Panc1 (cell line): Measurements from ENCODE around the gene UBE2L6. TPM values are rescaled to one million over a fixed set of nuclear protein-coding genes. Genes with fewer than 3 reads are reported as not detected.

ENCODE experiments used
- ATAC-seq: fragments of 200-7000 bp; cut with Tn5 transposase; 2 replicates; pipeline ENCODE4 v1.9.1; 2020; ENCODE audit warnings: mild to moderate bottlenecking, moderate library complexity
- BruUV-seq: library from RNA; stranded (reverse); fragments of 400-500 nt; replicated peaks from 2 replicates; lab custom pipeline; 2021; lab: Mats Ljungman, UMichigan
- CTCF ChIA-PET: fragments of 300-600 bp; sonication (Branson Sonifier 250); formaldehyde crosslinking; loops from one replicate; lab custom pipeline; 2022; ENCODE audit warnings: antibody characterized with exemption; lab: Charles Lee
- POLR2A ChIA-PET: fragments of 300-600 bp; sonication (Branson Sonifier 250); formaldehyde crosslinking; loops from one replicate; lab custom pipeline; 2022; ENCODE audit warnings: antibody characterized with exemption; lab: Charles Lee
- DNase-seq: peaks from one replicate; pipeline ENCODE4 v3.0.0-alpha.2; 2010; ENCODE audit warnings: low read depth, low spot score
- H3K27ac ChIP-seq: 2 replicates; pipeline ENCODE4 v1.5.1; 2011; ENCODE audit warnings: mild to moderate bottlenecking, low read length, inconsistent platforms
- H3K27me3 ChIP-seq: fragments of 200-500 bp; sonication (Bioruptor generic); 2 replicates; pipeline ENCODE4 v1.6.0; 2014; ENCODE audit warnings: low read length, inconsistent platforms; ENCODE audit not compliant: control insufficient read depth, insufficient read depth
- H3K36me3 ChIP-seq: fragments of 200-500 bp; sonication (Bioruptor generic); 2 replicates; pipeline ENCODE4 v1.5.1; 2014; ENCODE audit warnings: inconsistent platforms, mild to moderate bottlenecking, low read length, moderate library complexity; ENCODE audit not compliant: control insufficient read depth, insufficient read depth
- H3K4me1 ChIP-seq: 2 replicates; pipeline ENCODE4 v1.5.1; 2011; ENCODE audit warnings: inconsistent platforms, mild to moderate bottlenecking, low read length, moderate library complexity; ENCODE audit not compliant: control insufficient read depth, insufficient read depth
- H3K4me3 ChIP-seq, 2 experiments: 2 replicates each; pipeline ENCODE4 v1.5.1; 2011 to 2012; ENCODE audit warnings: low read depth in 2 of 2, low read length in 2 of 2, mild to moderate bottlenecking in 2 of 2, inconsistent platforms in 1 of 2, moderate library complexity in 1 of 2
- H3K9me3 ChIP-seq: fragments of 200-500 bp; sonication (Bioruptor generic); 2 replicates; pipeline ENCODE4 v1.5.1; 2014; ENCODE audit warnings: low read depth, mild to moderate bottlenecking, inconsistent platforms, low read length, moderate library complexity; ENCODE audit not compliant: control insufficient read depth, insufficient read depth
- CTCF ChIP-seq: fragments of 450-650 bp; IDR thresholded peaks from 2 replicates; pipeline ENCODE4 v1.5.1; 2017; ENCODE audit warnings: mild to moderate bottlenecking
- POLR2AphosphoS5 ChIP-seq: IDR thresholded peaks from 2 replicates; pipeline ENCODE4 v1.6.1; 2012; ENCODE audit warnings: mild to moderate bottlenecking, low read depth, low read length, moderate library complexity
- REST ChIP-seq, 2 experiments: IDR thresholded peaks; 2 replicates each; pipeline ENCODE4 v1.6.1; 2011 to 2012; ENCODE audit warnings: low read depth in 2 of 2, control low read depth in 1 of 2, low read length in 1 of 2, mild to moderate bottlenecking in 1 of 2, moderate library complexity in 1 of 2; ENCODE audit not compliant: insufficient read depth in 1 of 2
- SIN3A ChIP-seq: IDR thresholded peaks from 2 replicates; pipeline ENCODE4 v1.6.1; 2012; ENCODE audit warnings: low read depth, mild to moderate bottlenecking, low read length, moderate library complexity, borderline replicate concordance; ENCODE audit not compliant: insufficient read depth
- TCF7L2 ChIP-seq: IDR thresholded peaks from 2 replicates; pipeline ENCODE4 v1.6.1; 2011; ENCODE audit warnings: mild to moderate bottlenecking, low read depth, low read length, inconsistent platforms
- in situ Hi-C: cut with HindIII; loops from 2 replicates; pipeline ENCODE4 v1.10.0; 2016; ENCODE audit warnings: low sequenced_read_pairs, low pct_unique_long_range_greater_than_20kb
- intact Hi-C: fragments of 100-400 bp; cut with micrococcal nuclease; formaldehyde crosslinking; loops from one replicate; pipeline ENCODE4 v1.10.0; 2022; ENCODE audit not compliant: unreplicated experiment
- total RNA-seq: library from RNA; stranded (reverse); gene quantifications from one replicate; pipeline ENCODE4 v1.2.1, GENCODE V29; 2021; ENCODE audit not compliant: unreplicated experiment

UBE2L6 gene
- total RNA-seq, 1 experiment from 2014 or later, result 19.1 TPM

GRCh38 chr11:57545883-57546282 lies 21.6 kb downstream of the UBE2L6 start:
- in situ Hi-C loops (no loop called here), intact Hi-C loops (no loop called here)
- Histone ChIP-seq H3K4me3 (no peak overlapping the region), H3K9me3 (no peaks in the 10 kb centered on the region), H3K4me1 (no peaks in the 10 kb centered on the region), H3K36me3 (no peaks in the 10 kb centered on the region), H3K27ac (no peak overlapping the region), H3K27me3 (no peaks in the 10 kb centered on the region)
- no peak for DNase-seq
- BruUV-seq, result no TSS peak
- no peak for ATAC-seq
- CTCF ChIA-PET, result no interaction called here
- POLR2A ChIA-PET, result interaction anchor here (0.6 kb wide), 1 partner anchor 50 kb away, joined by 3 read pairs; no protein-coding TSS in a partner anchor
- no peak for TF ChIP-seq POLR2AphosphoS5
- no peak for TF ChIP-seq REST (IDR thresholded peaks at IDR 0.05; ENCODE audit: insufficient read depth in 1 of 2, low read depth in 2 of 2, low read length in 1 of 2)
- no peak for TF ChIP-seq CTCF
- TF ChIP-seq TCF7L2, result no peak
- no peak for TF ChIP-seq SIN3A

- no peaks in the 10 kb centered on the region for H3K9me3 ChIP-seq
- H3K4me1 ChIP-seq, result no peaks in the 10 kb centered on the region
- CTCF ChIA-PET, result no interaction called here
- no peak overlapping the region for H3K4me3 ChIP-seq
- no peak for DNase-seq
- no peak overlapping the region for H3K27ac ChIP-seq
- H3K27me3 ChIP-seq, result no peaks in the 10 kb centered on the region
- intact Hi-C loops (no loop called here), in situ Hi-C loops (no loop called here)
- ATAC-seq, result no peak
- no TSS peak for BruUV-seq
- TF ChIP-seq SIN3A (no peak), TCF7L2 (no peak), CTCF (no peak), REST (IDR thresholded peaks at IDR 0.05; ENCODE audit: insufficient read depth in 1 of 2, low read depth in 2 of 2, low read length in 1 of 2) (no peak), POLR2AphosphoS5 (no peak)
- POLR2A ChIA-PET, result no interaction called here
- no peaks in the 10 kb centered on the region for H3K36me3 ChIP-seq
These were observed 22.9 kb downstream of the UBE2L6 start for GRCh38 chr11:57544566-57544965.
